Measurements from ENCODE around the gene DMBX1.

DMBX1 gene

GRCh38 chr1:46513536-46513935, 23.9 kb downstream of the DMBX1 start:
- TF ChIP-seq CTCF (IDR thresholded peaks at IDR 0.05; ENCODE audit: borderline replicate concordance, insufficient read depth, low read depth, low read length): no peak
- no peak overlapping the region for H3K4me3 ChIP-seq (ENCODE audit: low read depth, low read length)

- no peak overlapping the region for H3K4me3 ChIP-seq (ENCODE audit: low read depth, low read length)
- TF ChIP-seq CTCF (IDR thresholded peaks at IDR 0.05; ENCODE audit: borderline replicate concordance, insufficient read depth, low read depth, low read length): no peak
These were observed 25.9 kb downstream of the DMBX1 start for GRCh38 chr1:46515576-46515975.

- no peak for TF ChIP-seq CTCF (IDR thresholded peaks at IDR 0.05; ENCODE audit: borderline replicate concordance, insufficient read depth, low read depth, low read length)
These were observed 26.7 kb downstream of the DMBX1 start for GRCh38 chr1:46516200-46516950.

GRCh38 chr1:46517010-46517600, 27.5 kb downstream of the DMBX1 start:
- H3K4me3 ChIP-seq (ENCODE audit: low read depth, low read length): no peak overlapping the region

More at GRCh38 chr1:46516200-46516950, 26.7 kb downstream of the DMBX1 start:
- H3K4me3 ChIP-seq (ENCODE audit: low read depth, low read length): no peak overlapping the region

GRCh38 chr1:46517932-46518498, 28.4 kb downstream of the DMBX1 start:
- no peak for TF ChIP-seq CTCF (IDR thresholded peaks at IDR 0.05; ENCODE audit: borderline replicate concordance, insufficient read depth, low read depth, low read length)
- no peak overlapping the region for H3K4me3 ChIP-seq (ENCODE audit: low read depth, low read length)

More at GRCh38 chr1:46517010-46517600, 27.5 kb downstream of the DMBX1 start:
- TF ChIP-seq CTCF (IDR thresholded peaks at IDR 0.05; ENCODE audit: borderline replicate concordance, insufficient read depth, low read depth, low read length): no peak

- TF ChIP-seq CTCF (IDR thresholded peaks at IDR 0.05; ENCODE audit: borderline replicate concordance, insufficient read depth, low read depth, low read length): no peak
- H3K4me3 ChIP-seq (ENCODE audit: low read depth, low read length): no peak overlapping the region
These were observed 29.6 kb downstream of the DMBX1 start for GRCh38 chr1:46519209-46519608.
